ENCODE results near the gene FKBP15. TPM values are rescaled to one million over a fixed set of nuclear protein-coding genes. Genes with fewer than 3 reads are reported as not detected.

FKBP15 gene
- total RNA-seq, 1 experiment from 2014 or later: 18.5 TPM

GRCh38 chr9:113186137-113186755, 34.8 kb downstream of the FKBP15 start:
- Histone ChIP-seq H3K27me3 (ENCODE audit: insufficient read depth, low read length) (no peaks in the 10 kb centered on the region), H3K23me2 (ENCODE audit: insufficient read length, low read depth, low read length, poor library complexity, severe bottlenecking) (no peaks in the 10 kb centered on the region), H4K8ac (replicated peaks; ENCODE audit: insufficient read length, low read depth, low read length) (no peak overlapping the region), H3K14ac (ENCODE audit: insufficient read depth, low read length) (no peak overlapping the region), H4K5ac (ENCODE audit: insufficient read length, low read depth, low read length) (no peak overlapping the region), H3K9ac (ENCODE audit: extremely low read depth, insufficient read length, low read length) (no peak overlapping the region), H2BK12ac (ENCODE audit: insufficient read length, low read depth, low read length) (no peak overlapping the region), H3K79me2 (ENCODE audit: insufficient read depth, low read length) (no peaks in the 10 kb centered on the region), H3K4me2 (ENCODE audit: insufficient read depth, insufficient read length, low read length) (no peak overlapping the region), H2BK5ac (ENCODE audit: insufficient read length, low read length) (no peak overlapping the region), H3T11ph (ENCODE audit: low read length) (no peak overlapping the region), H4K91ac (ENCODE audit: insufficient read length, low read depth, low read length) (no peak overlapping the region), H3K23ac (ENCODE audit: insufficient read length, low read depth, low read length) (no peak overlapping the region), H2BK120ac (ENCODE audit: low read depth, low read length, poor library complexity, severe bottlenecking) (no peak overlapping the region), H4K20me1 (ENCODE audit: control insufficient read depth, insufficient read depth, insufficient read length) (no peaks in the 10 kb centered on the region), H2AK5ac (ENCODE audit: insufficient read length, low read length) (no peak overlapping the region), H2AFZ (ENCODE audit: low read length) (no peak overlapping the region), H3K4me1 (ENCODE audit: insufficient read depth, low read length) (no peaks in the 10 kb centered on the region), H3K79me1 (ENCODE audit: insufficient read depth, low read depth, low read length, poor library complexity, severe bottlenecking) (no peaks in the 10 kb centered on the region), H3K18ac (ENCODE audit: insufficient read length, low read depth, low read length) (no peak overlapping the region), H3K27ac (ENCODE audit: insufficient read length, low read depth, low read length) (no peak overlapping the region), H3K56ac (ENCODE audit: insufficient read length, low read depth, low read length) (no peak overlapping the region), H2BK20ac (ENCODE audit: low read depth, low read length, poor library complexity, severe bottlenecking) (no peak overlapping the region), H3K9me3 (ENCODE audit: control insufficient read depth, low read depth, low read length) (no peaks in the 10 kb centered on the region), H2BK15ac (ENCODE audit: low read depth, low read length) (no peak overlapping the region), H3K4ac (ENCODE audit: low read depth, low read length) (no peak overlapping the region)
- Mint-ChIP-seq H3K4me3 (no peak overlapping the region), H3K27me3 (ENCODE audit: low read depth) (no peaks in the 10 kb centered on the region), H3K27ac (no peak overlapping the region), H3K9me3 (no peaks in the 10 kb centered on the region), H3K4me1 (no peaks in the 10 kb centered on the region), H3K36me3 (ENCODE audit: insufficient read depth in 1 of 3, low read depth in 3 of 3) (peaks cover 9 to 55% (median 41%) of the 10 kb centered on the region in 3 experiments; a peak in 5 of 7 replicates)
- no CpG with 5 or more reads among the region's 7 CpGs for WGBS (ENCODE audit: extremely low coverage, insufficient read length, low lambda C conversion rate)
- DNase-seq: no peak
- TF ChIP-seq CTCF (conservative IDR thresholded peaks at IDR 0.05): no peak
